Central memory CD4-positive, alpha-beta T cell (primary cell): ENCODE results near the gene VAV3.
"Not testable (repeated sequence)": the region's sequence is repeated elsewhere in the genome, so short reads cannot be mapped to it uniquely, and the experiment has no call there.

ENCODE experiments used
- DNase-seq: peaks from one replicate; pipeline ENCODE4 v3.0.0; 2022

VAV3 gene

GRCh38 chr1:107726860-107727259 lies 238.1 kb downstream of the VAV3 start:
- no peak for DNase-seq

- DNase-seq, result no peak
These were observed 240.3 kb downstream of the VAV3 start for GRCh38 chr1:107724648-107725047.

GRCh38 chr1:107720210-107720609 lies 244.8 kb downstream of the VAV3 start:
- DNase-seq, result not testable (repeated sequence)

GRCh38 chr1:107710005-107710404 lies 255.0 kb downstream of the VAV3 start:
- no peak for DNase-seq

- DNase-seq, result no peak
These were observed 257.9 kb downstream of the VAV3 start for GRCh38 chr1:107707111-107707510.

GRCh38 chr1:107706182-107706581 lies 258.8 kb downstream of the VAV3 start:
- no peak for DNase-seq

GRCh38 chr1:107704911-107705310 lies 260.1 kb downstream of the VAV3 start:
- no peak for DNase-seq

GRCh38 chr1:107702946-107703571 lies 261.9 kb downstream of the VAV3 start:
- DNase-seq, result no peak

GRCh38 chr1:107700651-107701050 lies 264.3 kb downstream of the VAV3 start:
- DNase-seq, result not testable (repeated sequence)

GRCh38 chr1:107698161-107698560 lies 266.8 kb downstream of the VAV3 start:
- no peak for DNase-seq

GRCh38 chr1:107695341-107695740 lies 269.6 kb downstream of the VAV3 start:
- no peak for DNase-seq

GRCh38 chr1:107692580-107693345 lies 272.2 kb downstream of the VAV3 start:
- no peak for DNase-seq

GRCh38 chr1:107691540-107691939 lies 273.4 kb downstream of the VAV3 start:
- no peak for DNase-seq

- DNase-seq, result no peak
These were observed 274.5 kb downstream of the VAV3 start for GRCh38 chr1:107690491-107690890.

- no peak for DNase-seq
These were observed 275.2 kb downstream of the VAV3 start for GRCh38 chr1:107689733-107690132.

GRCh38 chr1:107689159-107689558 lies 275.8 kb downstream of the VAV3 start:
- DNase-seq, result no peak

GRCh38 chr1:107687849-107688753 lies 276.9 kb downstream of the VAV3 start:
- DNase-seq, result no peak

GRCh38 chr1:107683683-107684082 lies 281.3 kb downstream of the VAV3 start:
- DNase-seq, result no peak

GRCh38 chr1:107683191-107683657 lies 281.8 kb downstream of the VAV3 start:
- no peak for DNase-seq

- DNase-seq, result no peak
These were observed 282.5 kb downstream of the VAV3 start for GRCh38 chr1:107682467-107682866.

GRCh38 chr1:107681001-107681479 lies 283.9 kb downstream of the VAV3 start:
- no peak for DNase-seq

- DNase-seq, result no peak
These were observed 284.4 kb downstream of the VAV3 start for GRCh38 chr1:107680579-107680985.

- no peak for DNase-seq
These were observed 285.5 kb downstream of the VAV3 start for GRCh38 chr1:107679411-107679953.
